Mesothelial cell of epicardium (in vitro differentiated cells): Measurements from ENCODE around the gene MAGI2. TPM values are rescaled to one million over a fixed set of nuclear protein-coding genes. Genes with fewer than 3 reads are reported as not detected.

Experiments
- DNase-seq, 2 experiments: peaks; one replicate each; pipeline ENCODE4 v3.0.0; 2021; ENCODE audit warnings: low spot score in 2 of 2; ENCODE audit not compliant: unreplicated experiment in 2 of 2
- H3K27ac Mint-ChIP-seq: 2 replicates; pipeline ENCODE4 v1.8.0; 2021; ENCODE audit warnings: mixed read lengths
- H3K27me3 Mint-ChIP-seq: 2 replicates; pipeline ENCODE4 v1.8.0; 2021; ENCODE audit warnings: low read depth, mixed read lengths
- H3K36me3 Mint-ChIP-seq: 2 replicates; pipeline ENCODE4 v1.8.0; 2021; ENCODE audit warnings: mixed read lengths
- H3K4me1 Mint-ChIP-seq: 2 replicates; pipeline ENCODE4 v1.8.0; 2021; ENCODE audit warnings: mixed read lengths
- H3K4me3 Mint-ChIP-seq: 2 replicates; pipeline ENCODE4 v1.8.0; 2021; ENCODE audit warnings: mild to moderate bottlenecking, moderate library complexity, mixed read lengths
- H3K9me3 Mint-ChIP-seq: 2 replicates; pipeline ENCODE4 v1.8.0; 2021; ENCODE audit warnings: mixed read lengths
- CTCF ChIP-seq: fragments of 200-600 bp; sonication (generic); IDR thresholded peaks from one replicate; pipeline ENCODE4 v1.5.0; 2021; ENCODE audit warnings: antibody characterized with exemption; ENCODE audit not compliant: unreplicated experiment
- total RNA-seq: library from RNA; stranded (reverse); gene quantifications from 3 replicates; pipeline ENCODE4 v1.2.1, GENCODE V29; 2021

MAGI2 gene
- total RNA-seq, 1 donor from 2014 or later: 38.4 TPM

GRCh38 chr7:78279032-78279431 lies 1174.4 kb downstream of the MAGI2 start:
- Mint-ChIP-seq H3K9me3 (no peaks in the 10 kb centered on the region), H3K27ac (no peak overlapping the region), H3K27me3 (peaks cover 2% of the 10 kb centered on the region), H3K36me3 (no peaks in the 10 kb centered on the region), H3K4me1 (no peaks in the 10 kb centered on the region), H3K4me3 (no peak overlapping the region)
- no peak for DNase-seq
- TF ChIP-seq CTCF: no peak

- Mint-ChIP-seq H3K27ac (no peak overlapping the region), H3K36me3 (peaks cover 8% of the 10 kb centered on the region), H3K4me3 (no peak overlapping the region), H3K4me1 (peaks cover 2% of the 10 kb centered on the region), H3K27me3 (peaks cover 23% of the 10 kb centered on the region), H3K9me3 (peaks cover 33% of the 10 kb centered on the region)
- TF ChIP-seq CTCF: no peak
- DNase-seq: no peak
Measured at GRCh38 chr7:78267141-78267540, 1186.3 kb downstream of the MAGI2 start.

GRCh38 chr7:78265486-78265885 lies 1188.0 kb downstream of the MAGI2 start:
- DNase-seq: no peak
- peaks cover 3% of the 10 kb centered on the region for H3K36me3 Mint-ChIP-seq
- peaks cover 17% of the 10 kb centered on the region for H3K27me3 Mint-ChIP-seq
- no peak for TF ChIP-seq CTCF
- H3K27ac Mint-ChIP-seq: no peak overlapping the region
- H3K4me1 Mint-ChIP-seq: peaks cover 2% of the 10 kb centered on the region
- H3K9me3 Mint-ChIP-seq: peaks cover 16% of the 10 kb centered on the region
- no peak overlapping the region for H3K4me3 Mint-ChIP-seq

GRCh38 chr7:78265071-78265470 lies 1188.4 kb downstream of the MAGI2 start:
- Mint-ChIP-seq H3K9me3 (peaks cover 12% of the 10 kb centered on the region), H3K27ac (no peak overlapping the region), H3K4me3 (no peak overlapping the region), H3K36me3 (peaks cover 1% of the 10 kb centered on the region), H3K27me3 (peaks cover 17% of the 10 kb centered on the region), H3K4me1 (peaks cover 2% of the 10 kb centered on the region)
- no peak for TF ChIP-seq CTCF
- no peak for DNase-seq

GRCh38 chr7:78264105-78264504 lies 1189.4 kb downstream of the MAGI2 start:
- no peak overlapping the region for H3K27ac Mint-ChIP-seq
- no peaks in the 10 kb centered on the region for H3K36me3 Mint-ChIP-seq
- no peak for DNase-seq
- H3K27me3 Mint-ChIP-seq: peaks cover 15% of the 10 kb centered on the region
- H3K4me3 Mint-ChIP-seq: no peak overlapping the region
- no peak for TF ChIP-seq CTCF
- H3K4me1 Mint-ChIP-seq: peaks cover 2% of the 10 kb centered on the region
- H3K9me3 Mint-ChIP-seq: peaks cover 5% of the 10 kb centered on the region

- H3K4me1 Mint-ChIP-seq: peaks cover 2% of the 10 kb centered on the region
- TF ChIP-seq CTCF: no peak
- no peak overlapping the region for H3K4me3 Mint-ChIP-seq
- H3K27me3 Mint-ChIP-seq: peaks cover 8% of the 10 kb centered on the region
- H3K9me3 Mint-ChIP-seq: peaks cover 4% of the 10 kb centered on the region
- DNase-seq: no peak
- no peaks in the 10 kb centered on the region for H3K36me3 Mint-ChIP-seq
- no peak overlapping the region for H3K27ac Mint-ChIP-seq
Measured at GRCh38 chr7:78261739-78262138, 1191.7 kb downstream of the MAGI2 start.
